H54 (cell line): ENCODE data around the gene MPV17L.
"Not testable (repeated sequence)": the region's sequence is repeated elsewhere in the genome, so short reads cannot be mapped to it uniquely, and the experiment has no call there.

ENCODE experiments used
- DNase-seq: peaks from one replicate; pipeline ENCODE4 v3.0.0; 2011; ENCODE audit warnings: low spot score, mixed read lengths; ENCODE audit not compliant: insufficient read length
- FAIRE-seq: peaks from 3 replicates; lab custom pipeline; 2011; peaks lifted over from hg19 to GRCh38; lab: Jason Lieb, UNC
- POLR2A ChIP-seq: IDR thresholded peaks from 2 replicates; pipeline ENCODE4 v1.6.1; 2011; ENCODE audit warnings: low read depth, mild to moderate bottlenecking, low read length

The MPV17L gene

DNA sequence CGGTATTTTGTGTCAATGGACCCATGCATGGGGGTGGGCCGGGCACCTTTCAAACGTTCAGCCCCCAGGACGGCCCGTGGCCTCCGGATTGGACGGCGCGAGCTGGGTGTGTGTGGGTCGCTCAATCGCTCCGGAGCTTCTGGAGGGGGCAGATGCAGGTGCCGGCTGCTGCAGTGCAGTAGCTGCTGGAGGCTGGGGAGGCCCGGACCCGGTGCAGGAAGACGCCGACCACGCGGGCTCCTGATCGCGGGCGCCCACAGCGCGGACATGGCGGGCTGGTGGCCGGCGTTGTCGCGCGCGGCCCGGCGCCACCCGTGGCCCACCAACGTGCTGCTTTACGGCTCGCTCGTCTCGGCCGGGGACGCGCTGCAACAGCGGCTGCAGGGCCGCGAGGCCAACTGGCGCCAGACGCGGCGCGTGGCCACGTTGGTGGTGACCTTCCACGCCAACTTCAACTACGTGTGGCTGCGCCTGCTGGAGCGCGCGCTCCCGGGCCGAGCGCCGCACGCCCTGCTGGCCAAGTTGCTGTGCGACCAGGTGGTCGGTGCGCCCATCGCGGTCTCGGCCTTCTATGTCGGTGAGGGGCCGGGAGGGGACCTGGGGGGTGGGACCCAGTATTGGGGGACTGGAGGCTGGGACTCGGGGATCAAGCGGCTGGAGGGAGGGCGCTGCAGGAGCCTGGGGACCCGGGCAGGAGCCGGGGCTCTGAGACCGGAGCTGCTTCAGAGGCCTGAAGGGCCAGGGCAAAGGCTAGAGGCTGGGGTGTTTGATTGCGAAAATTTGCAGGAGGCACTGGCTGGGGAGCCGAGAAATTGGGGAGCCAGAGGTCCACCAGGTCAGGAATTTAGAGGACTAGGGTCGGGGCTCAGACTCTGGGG, at the start of gene MPV17L:
TSS of gene MPV17L (plus strand) at position 124 of the 878 bp plus-strand sequence. CDS start at position 268, 144 bp downstream.
- DNase-seq = not testable (repeated sequence)

DNA sequence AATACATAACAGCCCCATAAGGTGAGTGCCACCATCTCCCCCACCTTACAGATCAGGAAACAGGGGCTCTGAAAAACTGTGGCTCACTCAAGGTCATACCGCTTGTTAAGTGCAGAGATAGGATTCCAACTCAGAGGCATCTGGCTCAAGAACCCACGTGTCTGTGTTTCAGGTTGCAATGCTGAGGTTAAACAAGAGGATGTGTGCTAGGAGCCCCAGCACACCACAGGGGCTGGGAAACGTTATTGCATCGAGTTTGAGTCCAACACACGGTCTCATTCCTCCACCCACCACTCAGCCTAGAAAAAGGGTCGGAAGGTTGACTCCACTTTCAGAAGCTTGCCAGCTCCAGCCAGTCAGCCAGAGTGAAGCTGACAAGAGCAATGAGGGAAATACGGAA, 46.8 kb upstream of the MPV17L start:
- DNase-seq, FAIRE-seq: not testable (repeated sequence)

More for the DNA sequence above, at the start of gene MPV17L:
- FAIRE-seq = not testable (repeated sequence)

DNA sequence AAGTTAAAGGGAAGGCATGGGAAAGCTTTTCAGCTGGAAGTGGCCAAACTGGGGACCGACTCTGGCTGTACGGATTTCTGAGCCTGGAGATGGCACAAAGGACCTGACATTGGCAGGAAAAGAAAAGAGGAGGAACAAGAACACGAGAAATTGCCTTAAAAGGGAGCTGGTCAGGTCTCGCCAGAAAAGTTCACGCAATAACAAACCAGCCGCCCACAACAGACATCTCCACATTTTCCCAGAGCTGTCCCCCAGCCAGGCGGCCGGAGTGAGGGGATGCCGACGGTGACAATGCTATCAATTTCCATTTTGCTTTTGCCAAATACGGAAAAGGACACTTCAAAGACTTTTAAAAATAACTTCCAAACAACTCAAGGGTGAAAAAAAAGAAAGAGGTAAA, 44.3 kb upstream of the MPV17L start:
- not testable (repeated sequence) for FAIRE-seq, DNase-seq

DNA sequence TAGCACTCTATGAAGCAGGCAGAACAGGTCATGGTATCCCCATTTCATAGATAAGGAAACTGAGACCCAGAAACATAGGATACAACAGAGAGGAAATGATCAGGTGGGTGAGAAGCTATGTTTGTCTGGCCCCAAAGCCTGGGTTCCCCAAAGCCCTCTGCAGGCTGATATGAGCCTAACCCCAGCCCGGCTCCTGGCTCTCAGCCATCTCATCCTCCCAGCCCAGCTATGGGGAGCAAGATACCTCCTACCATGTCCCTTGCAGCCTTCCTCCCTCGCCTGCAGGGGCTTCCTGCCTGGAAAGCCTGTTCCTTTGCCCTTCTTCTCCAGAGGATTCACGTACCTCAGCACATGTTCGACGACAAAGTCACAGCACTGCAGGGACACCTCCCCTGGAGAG, 43.8 kb upstream of the MPV17L start:
- not testable (repeated sequence) for DNase-seq, FAIRE-seq

DNA sequence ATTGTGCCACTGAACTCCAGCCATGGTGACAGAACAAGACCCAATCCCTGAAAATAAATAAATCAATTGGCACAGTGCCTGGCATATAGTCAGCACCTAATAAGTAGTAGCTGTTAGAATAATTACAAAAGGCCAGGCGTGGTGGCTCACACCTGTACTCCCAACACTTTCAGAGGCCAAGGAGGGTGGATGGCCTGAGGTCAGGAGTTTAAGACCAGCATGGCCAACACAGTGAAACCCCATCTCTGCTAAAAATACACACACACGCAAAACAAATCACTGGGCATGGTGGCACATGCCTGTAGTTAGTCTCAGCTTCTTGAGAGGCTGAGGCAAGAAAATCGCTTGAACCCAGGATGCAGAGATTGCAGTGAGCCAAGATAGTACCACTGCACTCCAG, 42.7 kb upstream of the MPV17L start:
- not testable (repeated sequence) for FAIRE-seq, DNase-seq

DNA sequence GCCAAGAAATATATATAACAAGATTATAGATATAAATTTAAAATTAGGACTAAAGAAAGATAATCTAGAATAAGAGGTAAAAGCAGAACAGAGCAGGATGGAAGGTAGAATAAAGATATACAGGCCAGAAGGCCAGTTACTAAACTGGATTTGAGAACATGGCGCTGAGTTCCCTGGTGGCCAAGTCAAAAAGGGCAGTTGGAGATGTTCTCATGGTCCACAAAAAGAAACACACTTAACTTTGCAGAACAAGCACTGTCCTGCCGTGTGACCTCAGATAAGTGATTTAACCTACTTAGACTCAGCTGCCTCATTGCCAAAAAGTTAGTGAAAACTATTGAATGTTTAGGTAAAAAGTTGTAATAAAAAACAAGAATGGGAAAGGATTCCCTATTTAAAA, 40.7 kb upstream of the MPV17L start:
- not testable (repeated sequence) for FAIRE-seq

DNA sequence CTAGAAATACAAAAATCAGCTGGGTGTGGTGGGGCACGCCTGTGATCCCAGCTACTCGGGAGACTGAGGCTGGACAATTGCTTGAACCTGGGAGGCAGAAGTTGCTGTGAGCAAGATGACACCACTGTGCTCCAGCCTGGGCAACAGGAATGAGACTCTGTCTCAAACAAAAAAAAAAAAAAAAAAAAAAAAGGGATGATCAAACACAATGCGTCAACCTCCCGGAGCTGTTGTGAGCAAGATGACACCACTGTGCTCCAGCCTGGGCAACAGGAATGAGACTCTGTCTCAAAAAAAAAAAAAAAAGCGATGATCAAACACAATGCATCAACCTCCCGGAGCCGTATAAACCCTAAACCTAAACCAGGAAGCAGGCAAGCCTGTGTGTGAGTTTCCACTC, 38.1 kb upstream of the MPV17L start:
- DNase-seq, FAIRE-seq: not testable (repeated sequence)

More for the DNA sequence above, 40.7 kb upstream of the MPV17L start:
- DNase-seq = not testable (repeated sequence)

DNA sequence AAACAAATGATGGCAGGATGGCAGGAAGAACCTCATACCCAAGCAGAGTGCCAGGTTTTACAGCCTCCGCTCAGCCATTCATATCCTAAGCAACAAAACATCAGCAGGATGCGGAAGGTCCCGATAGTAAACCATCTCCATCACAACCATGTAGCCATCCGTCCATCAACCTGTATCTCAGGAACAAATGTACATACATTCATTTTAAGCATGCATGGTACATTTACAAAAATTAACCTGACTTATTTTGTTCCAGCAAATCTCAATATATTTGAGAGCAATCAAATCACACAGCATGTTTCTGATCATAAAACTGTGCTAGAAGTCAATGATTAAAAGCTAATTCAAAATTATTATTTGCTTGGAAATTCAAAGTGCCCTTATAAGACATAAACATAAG, 17.4 kb upstream of the MPV17L start, which contains the start of gene NPIPA5:
TSS of gene NPIPA5 (minus strand) at position 101 of the 400 bp plus-strand sequence. CDS start at position 101, 0 bp downstream.
- DNase-seq, FAIRE-seq: not testable (repeated sequence)

DNA sequence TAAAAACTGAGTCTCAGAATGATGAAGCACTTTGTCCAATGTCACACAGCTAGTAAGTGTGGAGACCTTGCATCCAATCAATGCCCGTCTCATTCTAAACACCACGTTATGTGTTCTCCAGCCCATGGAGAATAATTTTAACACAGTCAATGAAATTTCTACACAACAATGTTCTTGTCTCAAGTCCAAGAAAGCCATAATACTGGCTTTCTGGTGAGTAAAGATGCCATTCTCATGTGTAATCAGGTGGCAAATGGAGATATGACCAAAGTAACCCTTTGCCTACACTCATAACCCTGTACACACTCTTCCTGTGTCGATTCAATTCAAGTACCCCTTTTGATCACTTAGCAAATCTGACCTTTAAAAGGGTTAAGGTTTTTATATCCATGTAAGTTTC, 12.7 kb upstream of the MPV17L start:
- DNase-seq, FAIRE-seq: not testable (repeated sequence)

DNA sequence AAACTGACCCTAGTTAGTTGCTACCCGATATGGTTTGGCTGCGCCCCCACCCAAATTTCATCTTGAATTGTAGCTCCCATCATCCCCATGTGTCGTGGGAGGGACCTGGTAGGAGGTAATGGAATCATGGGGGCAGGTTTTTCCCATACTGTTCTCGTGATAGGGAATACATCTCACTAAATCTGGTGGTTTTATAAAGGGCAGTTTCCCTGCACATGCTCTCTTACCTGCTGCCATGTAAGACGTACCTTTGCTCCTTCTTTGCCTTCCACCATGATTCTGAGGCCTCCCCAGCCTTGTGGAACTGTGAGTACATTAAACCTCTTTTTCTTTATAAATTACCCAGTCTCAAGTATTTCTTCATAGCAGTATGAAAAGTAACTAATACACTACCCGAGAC, 7.5 kb upstream of the MPV17L start:
- DNase-seq, FAIRE-seq: not testable (repeated sequence)

DNA sequence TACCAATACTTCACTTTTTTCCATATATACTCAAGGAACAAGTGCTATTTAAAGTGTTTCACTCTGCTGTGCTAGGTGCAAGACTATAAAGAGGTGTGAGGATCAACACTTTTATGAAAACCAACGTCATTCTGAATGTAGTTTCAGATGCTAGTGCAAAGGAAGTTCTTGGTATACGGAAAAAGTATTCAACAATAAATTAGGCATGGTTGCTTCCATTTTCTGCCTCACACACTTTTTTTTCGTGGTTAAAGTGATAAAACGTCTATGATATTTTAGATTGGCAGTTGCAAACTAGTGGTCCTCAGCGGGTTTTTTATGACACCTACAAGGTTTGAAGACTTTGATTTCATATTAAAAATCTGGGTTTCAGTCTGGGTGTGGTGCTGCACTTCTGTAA, 5.6 kb upstream of the MPV17L start:
- not testable (repeated sequence) for DNase-seq, FAIRE-seq

DNA sequence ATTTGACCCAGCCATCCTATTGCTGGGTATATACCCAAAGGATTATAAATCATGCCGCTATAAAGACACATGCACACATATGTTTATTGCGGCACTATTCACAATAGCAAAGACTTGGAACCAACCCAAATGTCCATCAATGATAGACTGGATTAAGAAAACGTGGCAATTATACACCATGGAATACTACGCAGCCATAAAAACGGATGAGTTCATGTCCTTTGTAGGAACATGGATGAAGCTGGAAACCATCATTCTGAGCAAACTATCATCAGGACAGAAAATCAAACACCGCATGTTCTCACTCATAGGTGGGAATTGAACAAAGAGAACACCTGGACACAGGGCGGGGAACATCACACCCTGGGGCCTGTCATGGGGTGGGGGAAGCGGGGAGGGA, 2.5 kb upstream of the MPV17L start:
- not testable (repeated sequence) for FAIRE-seq

DNA sequence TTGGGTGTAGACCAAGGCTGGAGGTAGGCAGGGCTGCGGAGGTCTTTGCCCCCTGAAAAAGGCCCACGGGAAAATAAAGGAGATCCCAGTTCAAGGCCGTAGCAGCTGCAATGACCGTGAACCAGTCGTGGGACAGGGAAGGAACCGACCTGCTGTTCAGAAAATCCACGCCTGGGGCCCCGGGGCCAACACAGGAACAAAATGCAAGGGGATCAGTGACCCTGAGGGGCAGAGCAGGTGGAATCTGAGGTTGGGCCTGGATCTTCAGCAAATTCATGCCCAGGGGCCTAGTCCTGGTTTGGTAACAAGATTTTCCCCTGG, 915 bp downstream of the MPV17L start:
- FAIRE-seq, DNase-seq: not testable (repeated sequence)

More for the DNA sequence above, 2.5 kb upstream of the MPV17L start:
- not testable (repeated sequence) for DNase-seq

DNA sequence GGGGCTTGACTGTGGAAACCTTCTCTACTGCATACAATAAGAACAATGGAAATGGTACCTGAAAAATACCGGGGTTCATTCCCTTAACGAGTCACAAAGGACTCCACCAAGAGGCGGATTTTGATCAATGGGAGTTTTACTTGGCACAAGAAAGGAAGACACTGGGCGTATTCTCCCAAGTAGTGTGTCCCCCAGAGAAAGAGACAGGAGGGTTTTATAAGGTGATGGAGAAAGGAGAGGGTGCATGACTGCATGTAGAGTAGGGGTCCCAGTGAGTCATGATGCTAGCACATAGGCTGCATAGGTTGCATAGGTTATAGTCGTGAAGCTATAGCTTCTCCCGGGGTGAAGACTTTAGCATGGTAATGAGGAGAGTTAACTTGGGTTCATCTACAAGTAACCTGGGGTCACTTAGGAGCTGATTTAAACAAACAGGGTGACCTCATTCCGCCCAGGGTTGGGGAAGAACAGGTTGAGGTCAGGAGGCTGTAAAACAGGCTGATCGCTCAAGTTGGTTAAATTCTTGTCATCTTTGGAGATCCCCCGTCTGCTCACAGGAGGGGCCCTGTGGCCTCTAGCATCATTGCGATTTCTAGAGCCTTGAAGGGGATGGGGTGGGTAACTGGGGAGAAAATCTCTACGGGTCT, 1.5 kb downstream of the MPV17L start:
- no peak for TF ChIP-seq POLR2A
- no peak for FAIRE-seq

DNA sequence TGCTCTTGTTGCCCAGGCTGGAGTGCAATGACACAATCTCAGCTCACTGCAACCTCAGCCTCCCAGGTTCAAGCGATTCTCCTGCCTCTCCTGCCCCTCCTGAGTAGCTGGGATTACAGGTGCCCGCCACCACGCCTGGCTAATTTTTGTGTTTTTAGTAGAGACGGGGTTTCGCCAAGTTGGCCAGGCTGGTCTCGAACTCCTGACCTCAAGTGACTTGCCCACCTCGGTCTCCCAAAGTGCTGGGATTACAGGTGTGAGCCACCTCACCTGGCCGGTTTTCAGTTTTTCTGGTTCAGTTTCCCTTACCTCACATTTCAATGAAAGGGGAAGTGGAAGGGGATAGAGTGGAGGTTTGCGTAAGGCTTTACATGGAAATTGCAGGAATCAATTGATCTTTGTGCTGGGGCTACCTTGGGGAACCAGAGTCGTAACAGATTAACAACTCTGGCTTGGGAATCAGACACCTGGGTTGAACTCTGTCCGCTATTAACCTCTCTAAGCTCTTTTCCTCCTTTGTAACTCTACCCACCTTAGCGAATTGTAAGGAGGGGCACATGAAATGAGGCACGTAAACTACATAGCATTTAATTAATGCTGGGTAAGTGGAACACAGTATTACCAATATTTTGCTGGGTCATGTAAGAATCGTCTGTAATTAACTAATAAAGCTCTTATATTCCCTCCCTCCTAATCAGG, 3.2 kb downstream of the MPV17L start:
- FAIRE-seq (no peak), DNase-seq (no peak)
- TF ChIP-seq POLR2A = no peak

More for the DNA sequence above, 1.5 kb downstream of the MPV17L start:
- no peak for DNase-seq
